Aorta (tissue), 5 donors: Measurements from ENCODE around the gene NPL. TPM values are rescaled to one million over a fixed set of nuclear protein-coding genes. Genes with fewer than 3 reads are reported as not detected.
A peak's percentile ranks its signal among the peaks of the same experiment; 100 is the strongest.

ENCODE experiments used
- ATAC-seq: fragments of 200-7000 bp; cut with Tn5 transposase; one replicate; pipeline ENCODE4 v1.9.1; 2022; ENCODE audit warnings: moderate library complexity; ENCODE audit not compliant: low FRiP score
- DNase-seq, 2 donors: peaks; one replicate each; pipeline ENCODE4 v3.0.0-alpha.2; 2020
- H3K27ac ChIP-seq, 2 donors: one replicate each; pipeline ENCODE4 v1.5.1; 2013; ENCODE audit warnings: low read length in 2 of 2, mild to moderate bottlenecking in 2 of 2, moderate library complexity in 2 of 2, control low read depth in 1 of 2, inconsistent platforms in 1 of 2, low read depth in 1 of 2
- H3K27me3 ChIP-seq, 2 donors: one replicate each; pipeline ENCODE4 v1.6.1; 2013; ENCODE audit warnings: control low read depth in 1 of 2, low read length in 1 of 2, mild to moderate bottlenecking in 1 of 2, moderate library complexity in 1 of 2; ENCODE audit not compliant: insufficient read depth in 2 of 2, control insufficient read depth in 1 of 2
- H3K36me3 ChIP-seq, 2 donors: one replicate each; pipeline ENCODE4 v1.6.1; 2013; ENCODE audit warnings: control low read depth in 1 of 2, low read length in 1 of 2, mild to moderate bottlenecking in 1 of 2; ENCODE audit not compliant: insufficient read depth in 2 of 2, control insufficient read depth in 1 of 2
- H3K4me1 ChIP-seq, 2 donors: one replicate each; pipeline ENCODE4 v1.6.1; 2013; ENCODE audit warnings: low read length in 2 of 2, control low read depth in 1 of 2, mild to moderate bottlenecking in 1 of 2, moderate library complexity in 1 of 2; ENCODE audit not compliant: insufficient read depth in 2 of 2, control insufficient read depth in 1 of 2
- H3K4me3 ChIP-seq, 2 donors: one replicate each; pipeline ENCODE4 v1.5.1; 2013; ENCODE audit warnings: low read length in 2 of 2, control low read depth in 1 of 2, mild to moderate bottlenecking in 1 of 2
- H3K9me3 ChIP-seq: one replicate; pipeline ENCODE4 v1.6.1; 2013; ENCODE audit warnings: mild to moderate bottlenecking, low read length; ENCODE audit not compliant: control insufficient read depth
- WGBS, 2 donors: extraction: QIAGEN DNeasy Blood & Tissue Kit; methylation state at CpG; one replicate each; pipeline ENCODE4 v1.1.7; 2013; 5-methylcytosine and 5-hydroxymethylcytosine counted together
- intact Hi-C, 2 donors: fragments of 100-400 bp; cut with DNase I; formaldehyde crosslinking; loops; one replicate each; pipeline versions ENCODE4 v1.14.2 to v1.15.0; 2022
- polyA plus RNA-seq, 2 donors: library from polyadenylated mRNA; stranded (reverse); fragments of 200-250 nt; gene quantifications; one replicate each; pipeline ENCODE4 v1.2.3, GENCODE V29; 2013
- total RNA-seq, 2 donors: library from RNA; stranded (reverse); fragmentation: NEBNext Ultra II Directional; extraction: Animal tissue kit (Norgen Biotek cat#: 25700); gene quantifications; one replicate each; pipeline ENCODE4 v1.2.1, GENCODE V29; 2021
- donor health status: healthy with polysubstance abuse.
- donor health status: Bipolar disorder and iron deficiency.
- donor health status: DM: no; HTN: no; CAD: no.
- donor health status: DM: no; HTN: no; CAD: no.
- donor health status: DM: yes; HTN: yes; CAD: no.

NPL gene
- total and polyA plus RNA-seq, 4 donors = 4.8 to 36.6 (median 15.4) TPM

- ATAC-seq (no peak), DNase-seq (no peak)
- intact Hi-C loops = no loop called here
- no peaks in the 10 kb centered on the region for H3K27me3 ChIP-seq
- no peak overlapping the region for H3K4me3 ChIP-seq
- H3K36me3 ChIP-seq = peaks cover 4 to 6% of the 10 kb centered on the region in 2 donors
- H3K4me1 ChIP-seq = no peaks in the 10 kb centered on the region
- no peaks in the 10 kb centered on the region for H3K9me3 ChIP-seq
- WGBS, 2 donors = 93 to 99% methylated on average over 1 of the region's 1 CpG
- H3K27ac ChIP-seq = no peak overlapping the region
These were observed 55.8 kb downstream of the NPL start for GRCh38 chr1:182845379-182845778.

- H3K36me3 ChIP-seq = peaks cover 4 to 6% of the 10 kb centered on the region in 2 donors
- 75 to 83% methylated on average over 5 of the region's 5 CpGs for WGBS, 2 donors
- DNase-seq (peak in 1 of 2 donors; percentile 22), ATAC-seq (no peak)
- H3K27ac ChIP-seq = no peak overlapping the region
- no peaks in the 10 kb centered on the region for H3K4me1 ChIP-seq
- H3K4me3 ChIP-seq = no peak overlapping the region
- H3K9me3 ChIP-seq = no peaks in the 10 kb centered on the region
- intact Hi-C loops = no loop called here
- no peaks in the 10 kb centered on the region for H3K27me3 ChIP-seq
These were observed 56.3 kb downstream of the NPL start for GRCh38 chr1:182845894-182846293.

GRCh38 chr1:182847105-182847504 lies 57.5 kb downstream of the NPL start:
- no peaks in the 10 kb centered on the region for H3K27me3 ChIP-seq
- ATAC-seq (no peak), DNase-seq (no peak)
- no peaks in the 10 kb centered on the region for H3K9me3 ChIP-seq
- no peak overlapping the region for H3K4me3 ChIP-seq
- intact Hi-C loops = no loop called here
- no peaks in the 10 kb centered on the region for H3K4me1 ChIP-seq
- no peak overlapping the region for H3K27ac ChIP-seq
- peaks cover 4 to 6% of the 10 kb centered on the region in 2 donors for H3K36me3 ChIP-seq

DNA sequence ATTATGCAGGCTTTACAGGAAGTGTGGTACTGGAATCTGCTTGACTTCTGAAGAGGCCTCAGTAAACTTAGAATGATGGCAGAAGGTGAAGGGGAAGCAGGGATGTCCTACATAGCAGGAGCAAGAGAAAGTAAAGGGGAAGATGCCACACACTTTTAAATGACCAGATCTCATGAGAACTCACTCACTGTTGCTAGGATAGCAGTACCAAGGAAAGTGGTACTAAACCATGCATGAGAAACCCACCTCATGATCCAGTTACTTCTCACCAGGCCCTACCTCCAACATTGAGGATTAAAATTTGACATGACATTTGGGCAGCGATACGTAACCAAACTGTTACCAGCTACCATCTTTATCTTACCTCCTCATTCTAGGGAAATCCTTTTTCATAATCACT lies 59.2 kb downstream of the NPL start:
- Histone ChIP-seq H3K4me3 (no peak overlapping the region), H3K9me3 (no peaks in the 10 kb centered on the region), H3K27me3 (no peaks in the 10 kb centered on the region), H3K36me3 (peaks cover 4 to 6% of the 10 kb centered on the region in 2 donors), H3K27ac (no peak overlapping the region), H3K4me1 (no peaks in the 10 kb centered on the region)
- intact Hi-C loops = no loop called here
- no peak for DNase-seq
- 96 to 99% methylated on average over 2 of the region's 2 CpGs for WGBS, 2 donors
- ATAC-seq = no peak

GRCh38 chr1:182850319-182850718 lies 60.7 kb downstream of the NPL start:
- H3K27me3 ChIP-seq = no peaks in the 10 kb centered on the region
- peaks cover 0 to 4% of the 10 kb centered on the region in 2 donors for H3K4me1 ChIP-seq
- no peak for DNase-seq
- no peak for ATAC-seq
- 83 to 94% methylated on average over 4 of the region's 4 CpGs for WGBS, 2 donors
- H3K36me3 ChIP-seq = peaks cover 5 to 6% of the 10 kb centered on the region in 2 donors
- H3K4me3 ChIP-seq = no peak overlapping the region
- no peaks in the 10 kb centered on the region for H3K9me3 ChIP-seq
- no peak overlapping the region for H3K27ac ChIP-seq
- intact Hi-C loops = loop anchor here in 1 of 2 donors (10.0 kb wide), 1 partner anchor 284 kb away; no protein-coding TSS in a partner anchor

DNA sequence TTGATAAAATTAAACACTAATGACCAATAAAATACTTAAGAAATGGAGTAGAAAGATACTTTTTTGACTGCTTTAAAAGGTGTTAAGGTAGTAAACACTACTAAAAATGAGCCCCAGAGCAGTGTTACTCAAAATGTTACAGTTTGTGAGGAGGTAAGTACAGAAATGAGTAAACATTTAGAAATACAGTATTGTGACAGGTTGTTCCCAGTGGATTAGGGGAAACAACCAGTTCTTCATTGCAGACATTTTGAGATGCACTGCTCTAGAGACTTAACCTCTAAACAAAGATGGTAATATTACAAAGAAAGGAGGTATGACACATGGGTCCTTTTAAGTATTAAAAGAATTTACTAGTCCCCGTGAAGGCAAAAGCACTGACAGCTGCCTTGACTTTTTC lies 62.3 kb downstream of the NPL start:
- intact Hi-C loops = loop anchor here in 1 of 2 donors (10.0 kb wide), 1 partner anchor 283 kb away; no protein-coding TSS in a partner anchor
- Histone ChIP-seq H3K27ac (no peak overlapping the region), H3K4me3 (no peak overlapping the region), H3K27me3 (no peaks in the 10 kb centered on the region), H3K4me1 (peaks cover 2 to 8% of the 10 kb centered on the region in 2 donors), H3K9me3 (no peaks in the 10 kb centered on the region), H3K36me3 (peaks cover 5 to 6% of the 10 kb centered on the region in 2 donors)
- no peak for ATAC-seq
- 79% methylated on average over 1 of the region's 1 CpG for WGBS, 2 donors
- no peak for DNase-seq

DNA sequence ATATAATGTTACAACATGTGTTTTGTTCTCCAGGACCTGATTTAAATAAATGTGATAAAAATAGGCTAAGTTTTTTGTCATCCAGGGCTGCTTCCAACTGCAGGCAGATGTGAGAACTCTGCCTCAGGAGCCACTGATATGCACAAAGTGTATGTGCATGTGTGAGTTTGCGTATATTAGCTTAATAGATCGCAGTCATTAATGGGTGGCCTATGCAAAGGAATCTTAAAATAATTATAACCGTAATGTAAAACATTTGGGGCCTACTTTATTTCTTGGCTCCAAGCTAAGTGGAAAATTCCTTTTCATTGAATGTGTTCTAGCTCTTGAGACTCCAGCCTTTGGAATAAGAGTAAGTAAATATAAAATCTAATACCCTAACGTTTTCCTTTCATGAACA lies 66.3 kb downstream of the NPL start:
- no peak overlapping the region for H3K27ac ChIP-seq
- H3K27me3 ChIP-seq = no peaks in the 10 kb centered on the region
- DNase-seq = no peak
- WGBS, 2 donors = 31 to 34% methylated on average over 4 of the region's 4 CpGs
- H3K4me3 ChIP-seq = no peak overlapping the region
- peaks cover 7 to 14% of the 10 kb centered on the region in 2 donors for H3K36me3 ChIP-seq
- no peaks in the 10 kb centered on the region for H3K9me3 ChIP-seq
- ATAC-seq = no peak
- H3K4me1 ChIP-seq = peaks cover 2 to 8% of the 10 kb centered on the region in 2 donors
- intact Hi-C loops = loop anchor here in 1 of 2 donors (10.0 kb wide), 1 partner anchor 279 kb away; no protein-coding TSS in a partner anchor

- DNase-seq (no peak), ATAC-seq (no peak)
- peaks cover 11 to 16% of the 10 kb centered on the region in 2 donors for H3K36me3 ChIP-seq
- H3K9me3 ChIP-seq = no peaks in the 10 kb centered on the region
- peaks cover 2 to 8% of the 10 kb centered on the region in 2 donors for H3K4me1 ChIP-seq
- no peak overlapping the region for H3K4me3 ChIP-seq
- H3K27ac ChIP-seq = no peak overlapping the region
- intact Hi-C loops = loop anchor here in 1 of 2 donors (10.0 kb wide), 1 partner anchor 278 kb away; no protein-coding TSS in a partner anchor
- H3K27me3 ChIP-seq = no peaks in the 10 kb centered on the region
- 77 to 86% methylated on average over 3 of the region's 3 CpGs for WGBS, 2 donors
These were observed 67.6 kb downstream of the NPL start for GRCh38 chr1:182857212-182857611.

GRCh38 chr1:182860658-182861057 lies 71.1 kb downstream of the NPL start:
- DNase-seq = no peak
- peaks cover 14 to 16% of the 10 kb centered on the region in 2 donors for H3K36me3 ChIP-seq
- intact Hi-C loops = loop anchor here in 1 of 2 donors (10.0 kb wide), 1 partner anchor 264 kb away; no protein-coding TSS in a partner anchor
- peaks cover 0 to 4% of the 10 kb centered on the region in 2 donors for H3K4me1 ChIP-seq
- no peaks in the 10 kb centered on the region for H3K27me3 ChIP-seq
- H3K27ac ChIP-seq = no peak overlapping the region
- H3K9me3 ChIP-seq = no peaks in the 10 kb centered on the region
- WGBS, 2 donors = 89 to 91% methylated on average over 4 of the region's 4 CpGs
- no peak for ATAC-seq
- H3K4me3 ChIP-seq = no peak overlapping the region
